ENCODE results near the gene APPBP2.
"Not testable (repeated sequence)": the region's sequence is repeated elsewhere in the genome, so short reads cannot be mapped to it uniquely, and the experiment has no call there.

The APPBP2 gene

GRCh38 chr17:60493847-60494321 is 32.2 kb downstream of the APPBP2 start:
- DNase-seq: no peak

- no peak for DNase-seq
These were observed 34.3 kb downstream of the APPBP2 start for GRCh38 chr17:60491771-60492170.

GRCh38 chr17:60490594-60490993 is 35.4 kb downstream of the APPBP2 start:
- DNase-seq: not testable (repeated sequence)

GRCh38 chr17:60481604-60482003 is 44.4 kb downstream of the APPBP2 start:
- no peak for DNase-seq

- no peak for DNase-seq
These were observed 52.3 kb downstream of the APPBP2 start for GRCh38 chr17:60473788-60474187.

- no peak for DNase-seq
These were observed 53.6 kb downstream of the APPBP2 start for GRCh38 chr17:60472449-60472848.

- no peak for DNase-seq
These were observed 54.6 kb downstream of the APPBP2 start for GRCh38 chr17:60471451-60471850.

- no peak for DNase-seq
These were observed 57.7 kb downstream of the APPBP2 start for GRCh38 chr17:60468371-60468770.

GRCh38 chr17:60464343-60464742 is 61.7 kb downstream of the APPBP2 start:
- DNase-seq: no peak

GRCh38 chr17:60463157-60463835 is 62.7 kb downstream of the APPBP2 start:
- DNase-seq: no peak

- DNase-seq: no peak
These were observed 64.5 kb downstream of the APPBP2 start for GRCh38 chr17:60461584-60461983.

GRCh38 chr17:60457148-60457547 is 68.9 kb downstream of the APPBP2 start:
- DNase-seq: no peak

- DNase-seq: no peak
These were observed 70.7 kb downstream of the APPBP2 start for GRCh38 chr17:60455378-60455777.

GRCh38 chr17:60451965-60452364 is 74.1 kb downstream of the APPBP2 start:
- no peak for DNase-seq

- no peak for DNase-seq
These were observed 75.0 kb downstream of the APPBP2 start for GRCh38 chr17:60451071-60451470.

GRCh38 chr17:60447375-60447774 is 78.7 kb downstream of the APPBP2 start:
- DNase-seq: no peak

GRCh38 chr17:60445144-60445543 is 80.9 kb downstream of the APPBP2 start:
- DNase-seq: no peak

- no peak for DNase-seq
These were observed 82.3 kb downstream of the APPBP2 start for GRCh38 chr17:60443713-60444112.

GRCh38 chr17:60442271-60443173 is 83.5 kb downstream of the APPBP2 start:
- DNase-seq: no peak

- no peak for DNase-seq
These were observed 86.5 kb downstream of the APPBP2 start for GRCh38 chr17:60439501-60439900.

- DNase-seq: no peak
These were observed 89.4 kb downstream of the APPBP2 start for GRCh38 chr17:60436676-60437075.

- peak; percentile 13 for DNase-seq
These were observed 90.5 kb downstream of the APPBP2 start for GRCh38 chr17:60435244-60436167.

Data from NK-92 treated with Interleukin-12 subunit alpha and Interleukin-12 subunit beta, amount 100 ng/mL, for 24 hours (cell line).